Measurements from ENCODE around the gene TRIM63.
A peak's percentile ranks its signal among the peaks of the same experiment; 100 is the strongest.

TRIM63 gene

DNA sequence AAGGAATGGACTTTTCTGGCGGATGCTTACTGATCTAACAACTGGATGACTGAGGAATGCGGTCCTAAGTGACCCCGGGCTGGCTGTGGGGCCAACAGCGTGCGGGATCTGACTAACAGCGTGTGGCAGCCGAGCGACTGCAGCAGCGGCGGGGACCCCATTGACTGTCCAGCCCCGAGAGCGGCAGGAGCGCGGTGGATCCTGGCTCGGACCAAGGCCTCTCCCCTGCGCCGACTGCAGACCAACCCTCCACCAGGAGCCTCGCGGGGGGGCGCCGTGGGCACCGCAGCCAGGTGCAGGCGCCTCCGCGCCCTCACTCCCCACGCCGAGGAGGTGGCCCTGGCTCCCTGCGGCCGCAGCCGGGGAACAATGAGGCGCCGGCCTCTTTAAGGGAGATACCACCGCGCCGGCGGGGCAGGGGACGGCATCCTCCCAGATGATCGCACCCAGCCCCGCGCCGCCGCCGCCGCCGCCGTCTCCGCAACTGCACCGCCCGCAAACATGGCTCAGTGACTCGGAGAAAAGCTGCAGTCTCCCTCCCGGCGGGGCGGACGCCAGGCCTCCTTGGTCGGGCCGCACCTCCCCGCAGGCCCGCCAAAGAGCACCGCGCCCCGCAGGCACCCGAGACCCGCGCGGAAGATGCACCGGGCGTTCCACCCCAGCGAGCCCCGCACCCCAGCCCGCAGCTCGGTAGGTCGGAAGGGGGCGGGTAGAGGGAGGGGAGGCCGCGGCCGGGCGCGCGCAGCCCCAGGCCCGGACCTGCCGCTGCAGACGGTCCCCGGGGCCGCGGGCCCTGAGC, 43.5 kb upstream of the TRIM63 start (continued):
- TF ChIP-seq ZBTB11 (tag by site-specific recombination; conservative IDR thresholded peaks at IDR 0.05; ENCODE audit: low read depth): no peak; the same call in 1 of the 2 replicates
- TF ChIP-seq ZEB2 (tag by site-specific recombination; IDR thresholded peaks at IDR 0.05): peak; percentile 76
- peak; percentile 98 for TF ChIP-seq GLIS2 (tag by site-specific recombination; IDR thresholded peaks at IDR 0.05)
- TF ChIP-seq, protein P1, sequence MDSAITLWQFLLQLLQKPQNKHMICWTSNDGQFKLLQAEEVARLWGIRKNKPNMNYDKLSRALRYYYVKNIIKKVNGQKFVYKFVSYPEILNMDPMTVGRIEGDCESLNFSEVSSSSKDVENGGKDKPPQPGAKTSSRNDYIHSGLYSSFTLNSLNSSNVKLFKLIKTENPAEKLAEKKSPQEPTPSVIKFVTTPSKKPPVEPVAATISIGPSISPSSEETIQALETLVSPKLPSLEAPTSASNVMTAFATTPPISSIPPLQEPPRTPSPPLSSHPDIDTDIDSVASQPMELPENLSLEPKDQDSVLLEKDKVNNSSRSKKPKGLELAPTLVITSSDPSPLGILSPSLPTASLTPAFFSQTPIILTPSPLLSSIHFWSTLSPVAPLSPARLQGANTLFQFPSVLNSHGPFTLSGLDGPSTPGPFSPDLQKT (IDR thresholded peaks at IDR 0.05; ENCODE audit: borderline replicate concordance, low read depth, low read length): no peak
- TF ChIP-seq ZNF473 (tag by site-specific recombination; IDR thresholded peaks at IDR 0.05): no peak
- TF ChIP-seq ZNF37A (tag by site-specific recombination; IDR thresholded peaks at IDR 0.05): no peak
- TF ChIP-seq ZSCAN23 (tag by site-specific recombination; IDR thresholded peaks at IDR 0.05): 0 out of 2 replicates have a peak, but pooled peaks have one; percentile 53
- TF ChIP-seq IKZF3 (tag by site-specific recombination; IDR thresholded peaks at IDR 0.05): no peak
- no peak for TF ChIP-seq TCF7L2 (IDR thresholded peaks at IDR 0.05; ENCODE audit: borderline replicate concordance, low read depth, low read length)
- peak; percentile 60; the same call in 1 of the 2 replicates for TF ChIP-seq ZNF76 (tag by site-specific recombination; IDR thresholded peaks at IDR 0.05; ENCODE audit: borderline replicate concordance, low read depth)
- TF ChIP-seq ZNF530 (tag by site-specific recombination; IDR thresholded peaks at IDR 0.05; ENCODE audit: low read depth): no peak
- peak; percentile 50; the same call in 1 of the 2 replicates for TF ChIP-seq ZNF398 (tag by site-specific recombination; IDR thresholded peaks at IDR 0.05)
- TF ChIP-seq ZNF26 (tag by site-specific recombination; IDR thresholded peaks at IDR 0.05): no peak
- TF ChIP-seq ZNF112 (tag by site-specific recombination; IDR thresholded peaks at IDR 0.05): no peak
- TF ChIP-seq ZNF580 (tag by site-specific recombination; IDR thresholded peaks at IDR 0.05): no peak
- TF ChIP-seq EGR2 (tag by site-specific recombination; IDR thresholded peaks at IDR 0.05; ENCODE audit: low read depth): peak; percentile 76
- 0 out of 2 replicates have a peak, but pooled peaks have one; percentile 37 for TF ChIP-seq ZBTB1 (tag by site-specific recombination; IDR thresholded peaks at IDR 0.05)
- TF ChIP-seq MEIS1 (CRISPR knock-in tag; IDR thresholded peaks at IDR 0.05; ENCODE audit: borderline replicate concordance): no peak
- no peak for TF ChIP-seq ZFP3 (tag by site-specific recombination; IDR thresholded peaks at IDR 0.05; ENCODE audit: low read depth)
- peak; percentile 99 for TF ChIP-seq PRDM10 (tag by site-specific recombination; IDR thresholded peaks at IDR 0.05)
- peak; percentile 19; the same call in 1 of the 2 replicates for TF ChIP-seq KLF1 (tag by site-specific recombination; IDR thresholded peaks at IDR 0.05)
- TF ChIP-seq ZNF169 (tag by site-specific recombination; IDR thresholded peaks at IDR 0.05): no peak
- peak; percentile 74 for TF ChIP-seq ZNF341 (tag by site-specific recombination; IDR thresholded peaks at IDR 0.05; ENCODE audit: low read depth)
- TF ChIP-seq ZBTB44 (tag by site-specific recombination; IDR thresholded peaks at IDR 0.05): no peak
- TF ChIP-seq ZNF843 (tag by site-specific recombination; IDR thresholded peaks at IDR 0.05): no peak; the same call in 1 of the 2 replicates
